ENCODE measurements around the gene SLC16A7. TPM values are rescaled to one million over a fixed set of nuclear protein-coding genes. Genes with fewer than 3 reads are reported as not detected.
"Not testable (repeated sequence)": the region's sequence is repeated elsewhere in the genome, so short reads cannot be mapped to it uniquely, and the experiment has no call there.

The SLC16A7 gene, protein sequence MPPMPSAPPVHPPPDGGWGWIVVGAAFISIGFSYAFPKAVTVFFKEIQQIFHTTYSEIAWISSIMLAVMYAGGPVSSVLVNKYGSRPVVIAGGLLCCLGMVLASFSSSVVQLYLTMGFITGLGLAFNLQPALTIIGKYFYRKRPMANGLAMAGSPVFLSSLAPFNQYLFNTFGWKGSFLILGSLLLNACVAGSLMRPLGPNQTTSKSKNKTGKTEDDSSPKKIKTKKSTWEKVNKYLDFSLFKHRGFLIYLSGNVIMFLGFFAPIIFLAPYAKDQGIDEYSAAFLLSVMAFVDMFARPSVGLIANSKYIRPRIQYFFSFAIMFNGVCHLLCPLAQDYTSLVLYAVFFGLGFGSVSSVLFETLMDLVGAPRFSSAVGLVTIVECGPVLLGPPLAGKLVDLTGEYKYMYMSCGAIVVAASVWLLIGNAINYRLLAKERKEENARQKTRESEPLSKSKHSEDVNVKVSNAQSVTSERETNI
- total RNA-seq: 7.1 and 9.5 TPM in 2 replicates

GRCh38 chr12:59595883-59596540 is at the start of gene SLC16A7:
SLC16A7 (plus strand) TSS chr12:59596029; CDS start chr12:59704802, 108,773 bp downstream.
- peak; percentile 91 for DNase-seq

DNA sequence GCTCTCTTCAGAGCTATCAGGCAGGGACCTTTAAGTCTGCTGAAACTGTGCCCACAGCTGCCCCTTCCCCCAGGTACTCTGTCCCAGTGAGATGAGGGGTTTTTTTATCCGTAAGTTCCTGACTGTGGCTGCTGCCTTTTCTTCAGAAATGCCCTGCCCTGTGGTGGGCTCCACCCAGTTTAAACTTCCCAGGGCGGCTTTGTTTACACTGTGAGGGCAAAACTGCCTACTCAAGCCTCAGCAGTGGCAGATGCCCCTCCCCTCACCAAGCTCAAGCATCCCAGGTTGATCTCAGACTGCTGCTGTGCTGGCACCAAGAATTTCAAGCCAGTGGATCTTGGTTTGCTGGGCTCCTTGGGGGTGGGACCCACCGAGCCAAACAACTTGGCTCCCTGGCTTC is 46.9 kb upstream of the SLC16A7 start:
- no peak for DNase-seq

DNA sequence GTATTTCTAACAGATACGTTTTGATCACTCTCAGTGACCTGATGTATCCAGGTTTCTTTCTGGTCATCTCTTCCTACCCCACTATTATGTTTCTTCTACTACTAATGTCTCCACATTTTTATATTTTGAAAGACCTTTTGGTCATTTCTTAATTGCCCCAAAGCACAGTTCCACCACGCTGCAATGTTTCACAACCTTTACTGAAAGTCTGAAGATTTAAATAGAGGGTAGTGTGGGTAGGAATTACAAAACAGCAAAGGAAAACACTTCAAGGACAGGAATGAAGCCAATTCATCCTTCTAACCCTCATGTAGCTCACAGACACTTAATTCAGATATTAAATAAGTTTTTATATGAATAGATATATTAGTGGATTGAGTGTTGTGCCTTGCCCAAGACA is 36.1 kb upstream of the SLC16A7 start:
- DNase-seq: no peak

DNA sequence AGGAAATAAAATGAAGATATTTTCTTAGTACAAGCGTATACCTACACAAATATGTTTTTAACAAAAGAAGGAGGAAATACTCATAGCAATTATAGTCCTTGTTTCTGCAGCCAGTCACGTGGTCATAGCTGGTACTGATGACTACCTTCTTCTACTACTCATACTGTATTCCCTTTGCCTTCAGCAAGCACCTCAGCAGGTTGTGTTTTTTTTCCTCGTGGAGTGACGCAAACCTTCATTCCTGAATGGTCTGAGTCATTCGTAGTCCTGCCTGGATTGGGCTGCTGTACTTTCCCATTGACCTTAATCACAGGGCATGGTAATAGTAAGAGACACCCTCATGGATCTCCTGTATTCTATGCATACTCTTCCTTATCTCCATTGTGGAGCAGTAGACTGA is 25.7 kb upstream of the SLC16A7 start:
- DNase-seq: no peak

DNA sequence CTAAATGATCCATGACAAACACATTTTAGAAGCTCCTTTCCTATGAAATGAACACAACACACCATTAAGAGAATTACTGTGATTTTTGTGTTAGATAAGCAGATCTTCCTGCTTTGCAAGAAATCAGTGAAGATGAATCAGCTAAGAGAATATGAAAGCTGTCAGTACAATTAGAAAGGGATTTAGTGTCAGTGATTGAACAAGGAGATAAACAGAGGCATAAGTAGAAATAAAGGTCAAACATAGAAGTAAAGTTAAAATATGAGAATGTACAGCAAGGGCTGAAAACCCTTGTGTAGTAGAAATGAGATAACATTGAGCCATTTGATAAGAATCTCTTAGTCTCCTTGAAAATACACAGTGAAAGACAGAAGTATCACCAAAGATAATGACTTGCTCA is 21.4 kb upstream of the SLC16A7 start:
- no peak for DNase-seq

- no peak for DNase-seq
These were observed 20.0 kb upstream of the SLC16A7 start for GRCh38 chr12:59575826-59576225.

DNA sequence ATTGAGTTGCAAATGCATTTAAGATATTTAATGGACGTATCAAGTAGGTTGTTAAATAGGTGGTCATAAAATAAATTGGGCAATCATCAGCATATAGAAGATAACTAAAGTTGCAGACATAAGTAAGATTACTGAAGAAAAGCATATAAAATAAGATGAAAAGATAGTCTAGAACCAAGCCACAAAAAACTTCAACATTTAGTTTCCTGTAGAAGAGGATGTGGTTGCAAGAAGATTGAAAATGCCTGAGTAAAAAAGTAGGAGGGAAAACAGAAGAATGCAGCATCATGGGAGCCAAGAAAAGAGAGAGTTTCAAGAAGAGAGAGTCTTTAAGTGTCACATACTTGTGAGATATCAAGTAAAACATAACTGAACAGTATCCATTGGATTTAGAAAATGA is 17.6 kb upstream of the SLC16A7 start:
- no peak for DNase-seq

DNA sequence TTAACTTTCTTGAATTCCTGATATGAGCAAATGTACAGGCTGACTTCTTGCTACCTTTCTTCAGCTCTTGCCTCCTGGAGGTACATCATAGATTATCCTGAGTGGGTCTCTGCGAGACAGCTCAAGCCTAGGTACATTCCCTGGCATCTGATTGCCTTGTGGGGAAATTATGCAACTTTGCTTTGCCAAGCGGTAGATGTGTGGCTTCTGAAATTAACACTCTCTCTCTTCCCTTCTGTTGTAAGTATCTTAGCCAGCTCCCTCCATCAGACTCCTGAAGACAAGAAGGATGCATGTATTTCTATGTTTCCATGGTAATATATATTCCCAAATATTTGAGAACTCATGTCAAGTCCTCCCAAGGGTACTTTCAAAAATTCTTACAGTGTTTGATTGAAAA is 16.2 kb upstream of the SLC16A7 start:
- no peak for DNase-seq

DNA sequence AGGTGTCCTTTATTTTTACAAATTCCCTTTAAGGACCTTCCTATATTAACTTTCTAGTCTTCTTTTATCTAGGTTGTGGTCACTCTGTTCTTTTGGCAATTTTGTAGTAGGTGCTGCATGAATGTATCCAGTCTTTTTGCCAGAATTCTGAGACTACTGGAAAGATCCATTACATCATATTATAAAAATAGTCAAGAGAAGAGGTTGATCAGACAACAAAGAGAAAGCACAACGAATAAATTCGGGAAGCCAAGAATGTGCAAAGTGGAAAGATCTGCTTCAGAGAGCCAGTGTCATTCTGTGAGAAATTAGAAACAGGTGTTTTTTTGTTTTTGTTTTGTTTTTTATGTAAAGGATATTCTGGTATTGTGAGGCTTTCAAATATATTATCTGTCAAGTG is 15.8 kb upstream of the SLC16A7 start:
- no peak for DNase-seq

- DNase-seq: no peak
These were observed 12.7 kb upstream of the SLC16A7 start for GRCh38 chr12:59583003-59583712.

GRCh38 chr12:59587710-59588109 is 8.1 kb upstream of the SLC16A7 start:
- no peak for DNase-seq

DNA sequence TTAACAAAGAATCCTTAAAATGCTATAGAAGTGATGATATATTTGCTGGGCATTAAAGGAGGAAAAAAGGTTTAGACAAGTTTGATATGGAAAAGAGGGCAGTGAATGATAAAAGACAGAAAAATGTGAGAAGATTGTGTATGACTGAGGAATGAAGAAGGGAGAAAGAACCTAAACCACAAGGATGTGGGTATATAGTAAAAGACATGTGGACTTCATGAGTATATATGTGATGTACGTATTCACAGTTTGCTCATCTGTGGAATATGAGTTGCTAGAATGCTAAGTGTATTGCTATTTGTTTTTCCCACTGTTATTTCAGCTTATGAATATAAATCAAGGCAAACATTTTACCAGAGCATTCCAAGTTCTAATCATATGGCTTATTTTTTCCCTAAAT is 2.1 kb upstream of the SLC16A7 start:
- no peak for DNase-seq

GRCh38 chr12:59594943-59595500 is 807 bp upstream of the SLC16A7 start:
- no peak for DNase-seq

GRCh38 chr12:59595565-59595882 is 305 bp upstream of the SLC16A7 start:
- no peak for DNase-seq

DNA sequence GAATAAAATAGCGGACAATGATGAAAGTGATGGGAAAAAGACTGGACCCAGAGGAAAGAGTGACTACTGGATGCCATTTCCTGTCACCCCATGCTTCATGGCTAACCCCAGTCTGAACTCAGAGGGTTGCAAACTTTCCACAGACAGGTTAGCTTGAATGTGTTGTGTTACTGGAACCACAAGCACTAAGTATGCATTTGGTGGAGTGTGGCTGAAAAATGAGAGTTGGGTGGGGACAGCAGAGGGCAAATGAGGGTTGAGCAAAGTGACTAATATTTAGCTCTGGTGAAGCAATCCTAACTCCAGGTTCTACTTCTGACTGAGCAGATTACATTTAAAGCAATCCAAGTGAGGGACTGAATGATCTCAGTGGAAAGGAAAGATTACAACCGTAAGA is 1.6 kb downstream of the SLC16A7 start:
- peak; percentile 54 for DNase-seq

DNA sequence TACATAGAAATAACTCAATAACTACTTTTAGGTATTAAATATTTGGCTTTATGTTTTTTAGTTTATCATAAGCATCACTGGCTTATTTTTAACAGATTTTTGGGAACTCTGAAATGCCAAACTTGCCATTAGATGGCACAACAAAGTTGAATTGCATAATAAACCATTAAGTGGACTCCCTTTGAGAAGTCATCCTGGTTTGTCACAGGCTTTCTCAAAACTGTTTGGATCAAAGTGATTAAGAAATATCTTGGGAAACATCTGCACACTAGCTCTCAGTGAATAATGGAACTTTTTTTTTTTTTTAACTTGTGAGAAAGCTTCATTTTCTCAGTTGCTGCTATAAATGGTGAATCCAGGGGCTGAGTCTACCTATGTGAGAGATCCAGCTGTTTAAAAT is 4.3 kb downstream of the SLC16A7 start:
- no peak for DNase-seq

GRCh38 chr12:59603754-59604153 is 7.9 kb downstream of the SLC16A7 start:
- no peak for DNase-seq

DNA sequence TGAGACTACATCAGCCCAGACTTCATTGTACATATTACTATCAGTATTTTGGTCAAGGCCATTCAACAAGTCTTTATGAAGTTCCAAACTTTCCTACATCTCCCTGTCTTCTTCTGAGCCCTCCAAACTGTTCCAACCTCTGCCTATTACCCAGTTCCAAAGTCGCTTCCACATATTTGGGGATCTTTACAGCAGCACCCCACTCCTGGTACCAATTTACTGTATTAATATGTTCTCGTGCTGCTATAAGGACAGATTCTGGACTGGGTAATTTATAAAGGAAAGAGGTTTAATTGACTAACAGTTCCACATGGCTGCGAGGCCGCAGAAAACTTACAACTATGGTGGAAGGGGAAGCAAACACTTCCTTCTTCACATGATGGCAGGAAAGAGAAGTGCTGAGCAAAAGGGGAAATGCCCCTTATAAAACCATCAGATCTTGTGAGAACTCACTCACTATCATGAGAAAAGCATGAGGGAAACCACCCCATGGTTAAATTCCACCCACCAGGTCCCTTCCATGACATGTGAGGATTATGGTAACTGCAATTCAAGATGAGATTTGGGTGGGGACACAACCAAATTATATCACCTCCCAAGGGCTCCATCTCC is 17.1 kb downstream of the SLC16A7 start:
- not testable (repeated sequence) for DNase-seq

- no peak for DNase-seq
These were observed 19.8 kb downstream of the SLC16A7 start for GRCh38 chr12:59615392-59616165.

GRCh38 chr12:59619461-59620240 is 23.8 kb downstream of the SLC16A7 start:
- DNase-seq: no peak

DNA sequence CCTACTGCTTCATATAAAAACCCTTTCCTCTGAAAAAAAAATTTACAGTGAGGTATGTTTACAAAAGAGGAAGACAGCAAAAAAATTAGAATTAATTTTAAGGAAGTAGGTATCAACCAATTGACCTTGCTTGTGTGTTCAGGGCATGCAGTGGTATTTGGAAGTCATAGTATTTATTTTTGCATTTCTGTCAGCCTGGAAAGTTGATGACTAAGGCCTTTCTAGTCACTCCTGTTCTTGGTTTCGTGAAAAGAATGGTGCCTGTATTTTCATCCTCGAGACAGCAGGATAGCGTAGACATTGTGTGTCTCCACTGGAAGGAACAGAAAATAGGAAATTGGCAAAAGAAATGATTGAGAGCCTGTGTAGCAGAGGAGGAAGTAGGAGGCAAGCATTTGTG is 24.5 kb downstream of the SLC16A7 start:
- peak; percentile 20 for DNase-seq

Data from dermis blood vessel endothelial cell (primary cell).